Activated CD4-positive, alpha-beta memory T cell treated with anti-CD3 and anti-CD28 coated beads, Interleukin-2, amount 10 ng/mL, durations not matched to agents 7 days and 5 days (primary cell): ENCODE measurements around the gene PPP1R3F. TPM values are rescaled to one million over a fixed set of nuclear protein-coding genes. Genes with fewer than 3 reads are reported as not detected.

Source experiments
- CTCF ChIA-PET: fragments of 350-600 bp; sonication (Branson Sonifier 250); formaldehyde crosslinking; loops from one replicate; lab custom pipeline; 2021; ENCODE audit warnings: antibody characterized with exemption, inconsistent platforms; lab: Charles Lee
- POLR2A ChIA-PET: fragments of 350-600 bp; sonication (Branson Sonifier 250); formaldehyde crosslinking; loops from one replicate; lab custom pipeline; 2021; ENCODE audit warnings: antibody characterized with exemption; lab: Charles Lee
- DNase-seq: peaks from one replicate; pipeline ENCODE4 v3.0.0-alpha.2; 2020
- H3K27ac Mint-ChIP-seq: one replicate; pipeline ENCODE4 v1.8.0; 2021; ENCODE audit warnings: mild to moderate bottlenecking, mixed read lengths
- H3K27me3 Mint-ChIP-seq: one replicate; pipeline ENCODE4 v1.8.0; 2021; ENCODE audit warnings: mixed read lengths
- H3K36me3 Mint-ChIP-seq: one replicate; pipeline ENCODE4 v1.8.0; 2021; ENCODE audit warnings: low read depth, mixed read lengths
- H3K4me1 Mint-ChIP-seq: one replicate; pipeline ENCODE4 v1.8.0; 2021; ENCODE audit warnings: mixed read lengths
- H3K4me3 Mint-ChIP-seq: one replicate; pipeline ENCODE4 v1.8.0; 2021; ENCODE audit warnings: mild to moderate bottlenecking, mixed read lengths
- H3K9me3 Mint-ChIP-seq: one replicate; pipeline ENCODE4 v1.8.0; 2021; ENCODE audit warnings: mixed read lengths
- total RNA-seq, 2 experiments: library from RNA; stranded (reverse); gene quantifications; one replicate each; pipeline ENCODE4 v1.2.3, GENCODE V29; 2021

Gene PPP1R3F
- total RNA-seq, 2 experiments from 2014 or later, result 9.3 to 9.9 TPM

GRCh38 chrX:49268702-49269009 lies 937 bp upstream of the PPP1R3F start:
- H3K9me3 Mint-ChIP-seq, result no peaks in the 10 kb centered on the region
- H3K36me3 Mint-ChIP-seq, result peaks cover 18% of the 10 kb centered on the region
- ChIA-PET CTCF (interaction anchor here (0.8 to 2.3 kb wide), 5 partner anchors 23 to 113 kb away, joined by 3 to 15 read pairs (median 5); partner anchors contain the start of gene CCDC22), POLR2A (interaction anchor here (0.6 to 2.0 kb wide), 10 partner anchors 9 to 329 kb away, joined by 3 to 9 read pairs (median 6); partner anchors contain the start of genes CACNA1F and TFE3)
- H3K27me3 Mint-ChIP-seq, result no peaks in the 10 kb centered on the region
- H3K4me3 Mint-ChIP-seq, result peak overlapping the region; percentile 81
- no peak for DNase-seq
- H3K4me1 Mint-ChIP-seq, result peaks cover 60% of the 10 kb centered on the region
- peak overlapping the region; percentile 91 for H3K27ac Mint-ChIP-seq

GRCh38 chrX:49269010-49269766 lies 405 bp upstream of the PPP1R3F start:
- Mint-ChIP-seq H3K9me3 (no peaks in the 10 kb centered on the region), H3K27me3 (no peaks in the 10 kb centered on the region), H3K27ac (peak overlapping the region; percentile 91), H3K36me3 (peaks cover 16% of the 10 kb centered on the region), H3K4me1 (peaks cover 61% of the 10 kb centered on the region), H3K4me3 (peak overlapping the region; percentile 81)
- ChIA-PET CTCF (interaction anchor here (0.8 to 2.3 kb wide), 5 partner anchors 23 to 113 kb away, joined by 3 to 15 read pairs (median 5); partner anchors contain the start of gene CCDC22), POLR2A (interaction anchor here (0.7 to 2.0 kb wide), 10 partner anchors 9 to 330 kb away, joined by 3 to 9 read pairs (median 6); partner anchors contain the start of genes CACNA1F, CCDC22 and TFE3)
- peak; percentile 94 for DNase-seq

GRCh38 chrX:49270249-49270921 lies 792 bp downstream of the PPP1R3F start:
- Mint-ChIP-seq H3K27ac (peak overlapping the region; percentile 95), H3K4me1 (peaks cover 61% of the 10 kb centered on the region), H3K9me3 (no peaks in the 10 kb centered on the region), H3K27me3 (no peaks in the 10 kb centered on the region), H3K36me3 (peaks cover 24% of the 10 kb centered on the region), H3K4me3 (peak overlapping the region; percentile 81)
- no peak for DNase-seq
- ChIA-PET CTCF (no interaction called here), POLR2A (interaction anchor here (1.0 to 2.2 kb wide), 3 partner anchors 11 to 35 kb away, joined by 3 to 9 read pairs (median 6); partner anchors contain the start of gene CCDC22)

GRCh38 chrX:49271341-49271740 lies 1.7 kb downstream of the PPP1R3F start:
- Mint-ChIP-seq H3K4me3 (peak overlapping the region; percentile 81), H3K36me3 (peaks cover 33% of the 10 kb centered on the region), H3K9me3 (no peaks in the 10 kb centered on the region), H3K27me3 (no peaks in the 10 kb centered on the region), H3K27ac (peak overlapping the region; percentile 95), H3K4me1 (peaks cover 71% of the 10 kb centered on the region)
- no peak for DNase-seq
- CTCF ChIA-PET, result interaction anchor here (0.6 to 2.9 kb wide), 2 partner anchors 18 to 78 kb away, joined by 3 to 12 read pairs; no protein-coding TSS in a partner anchor
- POLR2A ChIA-PET, result interaction anchor here (1.3 to 2.5 kb wide), 3 partner anchors 7 to 99 kb away, joined by 3 to 25 read pairs (median 6); partner anchors contain the start of genes CCDC22, FOXP3 and PLP2

GRCh38 chrX:49272421-49272820 lies 2.8 kb downstream of the PPP1R3F start:
- POLR2A ChIA-PET, result interaction anchor here (0.6 to 2.5 kb wide), 13 partner anchors 8 to 559 kb away, joined by 3 to 25 read pairs (median 6); partner anchors contain the start of genes CCDC22, FOXP3 and PLP2
- CTCF ChIA-PET, result interaction anchor here (1.2 to 2.9 kb wide), 2 partner anchors 79 to 82 kb away, joined by 4 to 12 read pairs; no protein-coding TSS in a partner anchor
- peak overlapping the region; percentile 95 for H3K27ac Mint-ChIP-seq
- H3K36me3 Mint-ChIP-seq, result peaks cover 33% of the 10 kb centered on the region
- peaks cover 80% of the 10 kb centered on the region for H3K4me1 Mint-ChIP-seq
- no peaks in the 10 kb centered on the region for H3K9me3 Mint-ChIP-seq
- no peaks in the 10 kb centered on the region for H3K27me3 Mint-ChIP-seq
- peak; percentile 52 for DNase-seq
- H3K4me3 Mint-ChIP-seq, result peak overlapping the region; percentile 81

- Mint-ChIP-seq H3K4me3 (peak overlapping the region; percentile 81), H3K9me3 (no peaks in the 10 kb centered on the region), H3K27ac (peak overlapping the region; percentile 95), H3K27me3 (no peaks in the 10 kb centered on the region), H3K4me1 (peaks cover 80% of the 10 kb centered on the region), H3K36me3 (peaks cover 33% of the 10 kb centered on the region)
- peak; percentile 52 for DNase-seq
- POLR2A ChIA-PET, result interaction anchor here (0.7 to 2.5 kb wide), 12 partner anchors 9 to 560 kb away, joined by 3 to 25 read pairs (median 6); partner anchors contain the start of genes CCDC22, FOXP3 and PLP2
- CTCF ChIA-PET, result interaction anchor here (1.2 to 2.9 kb wide), 2 partner anchors 80 to 83 kb away, joined by 4 to 12 read pairs; no protein-coding TSS in a partner anchor
These were observed 3.7 kb downstream of the PPP1R3F start for GRCh38 chrX:49273181-49273727.

- Mint-ChIP-seq H3K27me3 (no peaks in the 10 kb centered on the region), H3K36me3 (peaks cover 35% of the 10 kb centered on the region), H3K4me1 (peaks cover 89% of the 10 kb centered on the region), H3K27ac (peak overlapping the region; percentile 95), H3K4me3 (no peak overlapping the region), H3K9me3 (no peaks in the 10 kb centered on the region)
- POLR2A ChIA-PET, result interaction anchor here (1.0 to 1.4 kb wide), 4 partner anchors 8 to 318 kb away, joined by 3 to 6 read pairs (median 3); no protein-coding TSS in a partner anchor
- CTCF ChIA-PET, result no interaction called here
- DNase-seq, result no peak
These were observed 6.6 kb downstream of the PPP1R3F start for GRCh38 chrX:49276207-49276606.

- DNase-seq, result no peak
- H3K27me3 Mint-ChIP-seq, result no peaks in the 10 kb centered on the region
- peak overlapping the region; percentile 95 for H3K27ac Mint-ChIP-seq
- ChIA-PET CTCF (interaction anchor here (0.5 kb wide), 1 partner anchor 97 kb away, joined by 4 read pairs; no protein-coding TSS in a partner anchor), POLR2A (interaction anchor here (1.0 to 1.4 kb wide), 6 partner anchors 9 to 319 kb away, joined by 3 to 6 read pairs (median 4); partner anchors contain the start of gene FOXP3)
- H3K9me3 Mint-ChIP-seq, result no peaks in the 10 kb centered on the region
- peaks cover 30% of the 10 kb centered on the region for H3K36me3 Mint-ChIP-seq
- peak overlapping the region; percentile 60 for H3K4me3 Mint-ChIP-seq
- peaks cover 82% of the 10 kb centered on the region for H3K4me1 Mint-ChIP-seq
These were observed 7.3 kb downstream of the PPP1R3F start for GRCh38 chrX:49276671-49277534.

- no peak for DNase-seq
- H3K36me3 Mint-ChIP-seq, result peaks cover 34% of the 10 kb centered on the region
- ChIA-PET CTCF (no interaction called here), POLR2A (interaction anchor here (1.0 to 1.4 kb wide), 4 partner anchors 9 to 111 kb away, joined by 3 to 6 read pairs (median 4); partner anchors contain the start of gene FOXP3)
- H3K27me3 Mint-ChIP-seq, result no peaks in the 10 kb centered on the region
- H3K9me3 Mint-ChIP-seq, result no peaks in the 10 kb centered on the region
- H3K27ac Mint-ChIP-seq, result peak overlapping the region; percentile 95
- peaks cover 82% of the 10 kb centered on the region for H3K4me1 Mint-ChIP-seq
- peak overlapping the region; percentile 60 for H3K4me3 Mint-ChIP-seq
These were observed 7.9 kb downstream of the PPP1R3F start for GRCh38 chrX:49277535-49277830.

- CTCF ChIA-PET, result no interaction called here
- POLR2A ChIA-PET, result interaction anchor here (1.2 to 1.4 kb wide), 2 partner anchors 9 to 112 kb away, joined by 4 to 6 read pairs; no protein-coding TSS in a partner anchor
- Mint-ChIP-seq H3K36me3 (peaks cover 34% of the 10 kb centered on the region), H3K9me3 (no peaks in the 10 kb centered on the region), H3K4me3 (peak overlapping the region; percentile 60), H3K4me1 (peaks cover 77% of the 10 kb centered on the region), H3K27ac (peak overlapping the region; percentile 95), H3K27me3 (no peaks in the 10 kb centered on the region)
- no peak for DNase-seq
These were observed 8.5 kb downstream of the PPP1R3F start for GRCh38 chrX:49278081-49278480.

- CTCF ChIA-PET, result no interaction called here
- Mint-ChIP-seq H3K27ac (no peak overlapping the region), H3K4me3 (no peak overlapping the region), H3K27me3 (no peaks in the 10 kb centered on the region), H3K4me1 (peaks cover 38% of the 10 kb centered on the region), H3K9me3 (no peaks in the 10 kb centered on the region), H3K36me3 (peaks cover 14% of the 10 kb centered on the region)
- POLR2A ChIA-PET, result no interaction called here
- DNase-seq, result no peak
These were observed 13.0 kb downstream of the PPP1R3F start for GRCh38 chrX:49282647-49283011.
